Ishikawa (cell line): ENCODE results near the gene PPP2R2C.

Experiments
- CEBPB ChIP-seq: IDR thresholded peaks from 2 replicates; pipeline ENCODE4 v1.6.1; 2012
- CREB1 ChIP-seq: IDR thresholded peaks from 2 replicates; pipeline ENCODE4 v1.6.1; 2012; ENCODE audit warnings: low read depth
- EGR1 ChIP-seq: IDR thresholded peaks from 2 replicates; pipeline ENCODE4 v1.6.1; 2012
- EP300 ChIP-seq: IDR thresholded peaks from 2 replicates; pipeline ENCODE4 v1.6.1; 2012; ENCODE audit warnings: borderline replicate concordance
- FOXM1 ChIP-seq: IDR thresholded peaks from 2 replicates; pipeline ENCODE4 v1.6.1; 2012; ENCODE audit warnings: low read depth, borderline replicate concordance
- MAX ChIP-seq: IDR thresholded peaks from 2 replicates; pipeline ENCODE4 v1.6.1; 2012
- NFIC ChIP-seq: IDR thresholded peaks from 2 replicates; pipeline ENCODE4 v1.6.1; 2012
- RAD21 ChIP-seq: IDR thresholded peaks from 2 replicates; pipeline ENCODE4 v1.6.1; 2012; ENCODE audit warnings: low read depth
- REST ChIP-seq: IDR thresholded peaks from 2 replicates; pipeline ENCODE4 v1.6.1; 2012; ENCODE audit warnings: low read depth, mild to moderate bottlenecking
- TAF1 ChIP-seq: IDR thresholded peaks from 2 replicates; pipeline ENCODE4 v1.6.1; 2012; ENCODE audit warnings: low read depth, mild to moderate bottlenecking
- TCF12 ChIP-seq: IDR thresholded peaks from 2 replicates; pipeline ENCODE4 v1.6.1; 2012; ENCODE audit warnings: low read depth
- TEAD4 ChIP-seq: IDR thresholded peaks from 2 replicates; pipeline ENCODE4 v1.6.1; 2012
- YY1 ChIP-seq: IDR thresholded peaks from 2 replicates; pipeline ENCODE4 v1.6.1; 2012; ENCODE audit warnings: low read depth
- ZBTB7A ChIP-seq: IDR thresholded peaks from 2 replicates; pipeline ENCODE4 v1.6.1; 2012; ENCODE audit warnings: low read depth
- TF ChIP-seq, protein P1 (sequence below): IDR thresholded peaks from 2 replicates; pipeline ENCODE4 v1.6.1; 2012

The PPP2R2C gene

GRCh38 chr4:6283282-6283681 lies 189.1 kb downstream of the PPP2R2C start:
- TF ChIP-seq CEBPB: no peak
- no peak for TF ChIP-seq TCF12
- TF ChIP-seq TAF1: no peak
- no peak for TF ChIP-seq EGR1
- TF ChIP-seq FOXM1: no peak
- no peak for TF ChIP-seq NFIC
- no peak for TF ChIP-seq MAX
- TF ChIP-seq RAD21: no peak
- no peak for TF ChIP-seq ZBTB7A
- TF ChIP-seq, protein P1, sequence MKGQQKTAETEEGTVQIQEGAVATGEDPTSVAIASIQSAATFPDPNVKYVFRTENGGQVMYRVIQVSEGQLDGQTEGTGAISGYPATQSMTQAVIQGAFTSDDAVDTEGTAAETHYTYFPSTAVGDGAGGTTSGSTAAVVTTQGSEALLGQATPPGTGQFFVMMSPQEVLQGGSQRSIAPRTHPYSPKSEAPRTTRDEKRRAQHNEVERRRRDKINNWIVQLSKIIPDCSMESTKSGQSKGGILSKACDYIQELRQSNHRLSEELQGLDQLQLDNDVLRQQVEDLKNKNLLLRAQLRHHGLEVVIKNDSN: no peak
- TF ChIP-seq TEAD4: no peak
- no peak for TF ChIP-seq REST
- TF ChIP-seq CREB1: no peak
- TF ChIP-seq EP300: no peak
- TF ChIP-seq YY1: no peak

DNA sequence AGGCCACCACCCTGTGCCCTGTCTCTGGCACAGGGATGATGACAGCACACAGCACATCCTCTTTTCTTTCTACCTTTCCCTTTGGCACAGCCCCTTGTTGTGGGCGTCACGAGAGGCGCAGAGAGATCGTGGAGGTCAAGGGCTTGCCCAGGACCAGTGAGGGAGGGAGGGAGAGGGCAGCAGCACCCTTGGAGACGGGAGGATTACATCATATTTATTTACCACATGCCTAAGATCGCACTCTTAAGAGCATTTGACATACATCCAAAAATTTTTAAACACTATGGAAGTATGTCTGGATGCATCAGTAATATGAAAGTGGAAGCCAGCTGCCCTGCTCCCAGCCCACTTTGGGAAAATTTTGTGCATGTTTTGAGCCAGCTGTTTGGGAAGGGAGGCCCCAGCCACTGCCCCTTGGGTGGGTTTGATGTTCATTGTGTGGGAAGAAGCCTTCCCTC lies 190.1 kb downstream of the PPP2R2C start:
- TF ChIP-seq TCF12: no peak
- no peak for TF ChIP-seq EGR1
- TF ChIP-seq TAF1: no peak
- no peak for TF ChIP-seq MAX
- no peak for TF ChIP-seq ZBTB7A
- no peak for TF ChIP-seq CREB1

GRCh38 chr4:6281436-6282313 lies 190.7 kb downstream of the PPP2R2C start:
- TF ChIP-seq FOXM1: no peak
- TF ChIP-seq YY1: no peak
- TF ChIP-seq RAD21: no peak
- TF ChIP-seq EP300: no peak
- no peak for TF ChIP-seq NFIC
- TF ChIP-seq, protein P1: no peak
- no peak for TF ChIP-seq CEBPB
- TF ChIP-seq EGR1: no peak
- TF ChIP-seq TEAD4: no peak
- no peak for TF ChIP-seq TCF12
- TF ChIP-seq MAX: no peak

DNA sequence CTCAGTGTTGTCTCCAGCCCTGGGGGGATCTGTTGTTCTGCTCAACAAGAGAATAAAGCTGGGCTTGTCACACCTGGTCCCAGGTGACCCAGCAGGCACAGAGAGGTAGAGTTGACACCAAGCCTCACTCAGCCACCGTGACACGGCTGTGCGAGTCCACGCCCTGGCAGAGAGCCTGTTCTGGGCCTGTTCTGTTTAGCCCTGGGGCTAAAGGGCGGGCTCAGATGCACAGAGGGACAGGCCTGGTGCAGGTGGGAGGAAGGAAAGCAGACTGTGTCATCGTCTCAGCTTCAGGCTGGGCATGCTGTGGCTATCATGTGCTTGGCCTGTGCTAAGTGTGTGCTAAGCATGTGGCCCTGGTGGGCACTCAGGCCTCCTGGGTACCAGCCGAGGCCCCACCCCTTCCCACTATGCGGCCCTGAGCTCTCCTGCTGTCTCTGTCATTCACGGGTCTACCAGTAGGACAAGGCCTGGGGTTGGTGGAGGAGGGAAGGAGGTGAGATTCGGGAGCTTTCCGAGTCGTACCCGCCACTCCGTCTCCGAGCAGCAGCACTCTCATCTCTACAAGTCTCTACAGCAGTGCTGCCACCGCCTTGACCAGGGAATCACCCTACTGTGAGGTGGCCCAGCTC lies 191.9 kb downstream of the PPP2R2C start:
- no peak for TF ChIP-seq EP300

- TF ChIP-seq EP300: no peak
These were observed 192.7 kb downstream of the PPP2R2C start for GRCh38 chr4:6279582-6280289.

GRCh38 chr4:6278801-6279197 lies 193.6 kb downstream of the PPP2R2C start:
- no peak for TF ChIP-seq RAD21
- TF ChIP-seq ZBTB7A: no peak
- no peak for TF ChIP-seq FOXM1
- TF ChIP-seq CREB1: no peak

DNA sequence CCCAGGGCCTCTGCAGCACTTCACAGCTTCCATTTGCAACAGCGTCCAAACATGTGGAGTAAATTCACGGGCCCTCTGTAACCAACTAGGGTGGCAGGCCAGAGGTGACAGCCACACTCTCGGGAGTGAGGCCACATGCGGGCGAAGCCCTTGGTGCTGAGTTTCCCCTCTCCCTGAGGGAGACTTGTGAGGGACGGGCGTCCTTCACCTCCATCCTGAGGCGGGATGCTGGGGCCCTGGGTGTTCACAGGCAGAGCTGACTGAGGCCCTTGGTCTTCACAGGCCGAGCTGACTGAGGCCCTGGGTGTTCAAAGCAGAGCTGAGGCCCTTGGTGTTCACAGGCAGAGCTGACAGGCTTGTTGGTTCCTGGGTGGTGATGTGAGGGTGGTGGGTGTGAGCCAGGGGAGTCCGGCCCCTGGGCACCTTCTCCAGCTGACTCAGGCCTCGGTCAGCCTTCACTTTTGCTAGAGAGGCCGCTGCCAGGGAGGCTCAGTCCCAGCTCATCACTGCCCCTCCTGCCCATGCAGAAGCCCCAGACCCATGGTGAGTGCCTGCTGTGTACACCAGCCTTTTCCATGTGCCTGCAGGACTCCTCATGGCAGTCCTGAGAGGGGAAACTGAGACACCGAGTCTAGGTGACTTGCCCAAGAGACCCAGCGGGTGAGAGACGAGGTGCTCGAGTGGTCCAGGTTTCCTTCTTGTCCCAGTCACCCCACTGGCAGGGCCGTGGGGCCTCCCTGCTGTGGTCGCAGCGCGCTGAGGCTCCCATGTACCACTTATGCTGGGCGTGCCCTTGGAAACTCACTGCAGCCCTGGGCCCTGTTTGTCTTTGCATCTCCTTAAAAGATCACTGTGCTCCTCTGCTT lies 194.2 kb downstream of the PPP2R2C start:
- TF ChIP-seq FOXM1: no peak
- no peak for TF ChIP-seq CEBPB
